ENCODE results near the gene JARID2.

- TF ChIP-seq EZH2 (IDR thresholded peaks at IDR 0.05) (no peak), CTCF (IDR thresholded peaks at IDR 0.05) (no peak), EZH2phosphoT487 (IDR thresholded peaks at IDR 0.05) (no peak)
Observed at GRCh38 chr6:15544321-15544900, 298.5 kb downstream of the JARID2 start.
